Stimulated activated CD4-positive, alpha-beta T cell treated with anti-CD3 and anti-CD28 coated beads, Interleukin-1b, Interleukin-23, amount 100 ng/mL, for 48 hours (primary cell): ENCODE measurements around the gene TBXAS1.
A peak's percentile ranks its signal among the peaks of the same experiment; 100 is the strongest.

Source experiments
- DNase-seq: peaks from one replicate; pipeline ENCODE4 v3.0.0-alpha.2; 2020

Gene TBXAS1

DNA sequence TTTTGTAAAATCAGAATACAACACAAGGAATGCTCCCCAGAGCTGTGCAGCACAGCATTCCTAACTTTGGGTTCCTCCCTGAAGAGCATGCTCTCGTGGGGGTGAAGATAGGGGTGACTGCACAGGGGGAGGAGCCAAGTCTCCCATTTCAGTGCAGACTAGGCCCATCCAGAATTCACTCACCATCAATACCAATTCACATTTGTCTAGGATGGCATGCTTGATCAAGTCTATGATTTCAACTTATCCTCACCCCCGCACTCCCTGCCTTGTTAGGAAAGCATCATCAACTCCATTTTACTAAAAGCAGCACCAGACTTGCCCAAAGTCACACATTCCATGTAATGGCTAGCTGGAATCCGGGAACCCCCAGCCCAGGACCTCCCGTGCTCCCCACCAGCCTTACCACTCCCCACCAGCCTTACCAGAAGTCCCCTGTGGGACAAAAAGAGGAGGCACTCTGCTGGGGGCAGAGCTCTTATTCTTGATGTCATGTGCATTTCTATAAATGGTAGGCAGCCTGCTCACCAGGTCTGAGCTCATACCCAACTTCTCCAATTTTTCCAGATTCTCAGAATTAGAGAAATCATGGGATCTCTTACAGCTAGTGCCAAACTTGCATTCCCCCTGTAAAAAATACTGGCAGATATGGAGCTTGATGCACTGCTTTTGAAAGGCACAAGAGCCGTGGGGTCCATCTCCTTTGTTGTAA, 227.5 kb downstream of the TBXAS1 start:
- no peak for DNase-seq

DNA sequence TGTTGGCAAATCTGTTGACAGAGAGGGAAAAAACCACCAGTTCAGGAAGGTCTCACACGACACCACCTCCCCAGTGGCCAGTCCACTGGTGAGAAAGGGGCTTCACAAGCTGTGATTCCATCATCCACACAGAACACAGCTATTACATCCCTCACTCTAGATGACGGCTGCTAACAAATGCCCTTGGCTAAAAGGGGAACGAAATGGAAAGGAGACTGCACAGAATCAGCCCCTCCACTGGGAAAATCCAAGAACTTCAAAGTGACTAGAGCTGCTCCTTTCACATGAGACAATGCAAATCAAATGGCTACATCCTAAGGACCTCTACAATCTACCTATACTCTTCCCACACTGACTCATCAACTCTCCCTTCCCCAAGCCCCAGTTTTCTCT, 228.1 kb downstream of the TBXAS1 start:
- DNase-seq: no peak

DNA sequence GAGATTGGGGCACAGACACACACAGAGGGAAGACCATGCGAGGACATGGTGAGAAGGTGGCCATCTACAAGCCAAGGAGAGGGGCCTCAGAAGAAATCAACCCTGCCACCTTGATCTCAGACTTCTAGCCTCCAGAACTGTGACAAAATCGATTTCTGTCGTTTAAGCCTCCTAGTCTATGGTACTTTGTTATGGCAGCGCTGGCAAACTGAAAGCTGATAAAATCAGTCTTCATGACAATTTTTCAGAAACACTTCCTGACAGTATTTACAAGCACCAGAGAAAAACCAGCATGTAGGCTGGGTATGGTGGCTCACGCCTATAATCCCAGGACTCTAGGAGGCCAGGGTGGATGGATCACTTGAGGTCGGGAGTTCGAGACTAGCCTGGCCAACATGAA, 229.5 kb downstream of the TBXAS1 start:
- DNase-seq: no peak

DNA sequence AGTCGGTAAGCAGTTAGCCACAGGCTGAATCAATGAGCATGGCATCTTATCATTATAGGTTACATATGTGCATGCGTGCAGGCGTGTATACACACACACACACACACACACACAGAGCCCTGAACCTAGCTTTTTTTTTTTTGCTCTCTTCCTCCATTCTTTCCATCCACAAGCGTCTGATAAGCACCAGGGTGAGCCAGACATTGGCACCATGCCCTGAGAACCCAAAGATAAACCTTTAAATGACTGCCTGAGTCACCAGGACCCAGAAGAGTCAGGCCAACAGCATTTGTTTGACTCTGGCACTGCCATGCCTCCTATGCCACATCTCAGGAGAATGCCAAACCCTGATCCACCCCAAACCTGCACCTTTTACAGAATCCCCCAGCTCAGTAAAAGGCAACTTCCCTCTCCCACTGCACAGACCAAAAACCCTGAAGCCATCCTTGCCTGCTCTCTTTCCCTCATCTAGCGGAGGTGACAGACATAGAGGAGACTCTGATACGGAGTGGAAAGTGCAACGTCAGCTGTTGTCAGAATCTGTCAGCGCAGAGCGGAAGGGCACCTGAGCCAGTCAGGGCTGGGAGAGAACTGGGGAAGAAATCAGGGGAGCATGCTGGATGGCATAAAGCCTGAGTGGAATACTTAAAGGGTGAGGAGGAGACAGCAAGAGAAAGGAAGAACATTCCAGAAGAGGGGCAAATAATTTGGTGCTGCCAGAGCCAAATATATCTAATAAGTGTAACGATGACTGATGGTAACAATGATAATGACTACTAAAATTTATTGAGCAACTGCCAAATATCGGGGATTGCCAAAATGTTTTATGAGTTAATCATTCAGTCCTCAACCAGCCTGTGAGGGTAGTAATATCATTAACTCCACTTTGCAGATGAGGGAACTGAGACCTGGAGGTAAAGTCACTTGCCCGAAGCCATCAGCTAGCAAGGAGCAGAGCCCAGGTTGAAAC, 230.5 kb downstream of the TBXAS1 start:
- DNase-seq: peak; percentile 53

DNA sequence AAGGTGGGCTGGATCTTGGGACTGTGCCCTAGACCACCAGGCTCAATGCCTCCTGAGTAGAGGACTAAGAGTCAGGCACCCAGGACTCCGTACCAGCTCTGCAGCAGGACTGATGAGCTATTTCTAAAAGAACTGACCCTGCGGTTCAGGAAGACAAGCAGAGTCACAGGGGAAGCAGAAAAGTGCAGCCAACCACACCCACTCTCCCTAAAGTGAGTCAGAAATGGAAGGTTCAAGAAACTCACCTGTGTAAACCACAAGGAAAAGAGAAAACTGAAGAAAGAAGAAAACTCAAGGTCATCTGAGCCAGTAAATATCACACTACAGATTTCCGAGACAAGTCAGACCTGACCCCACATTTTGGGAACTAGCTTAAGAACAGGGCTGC, 231.2 kb downstream of the TBXAS1 start:
- DNase-seq: no peak

DNA sequence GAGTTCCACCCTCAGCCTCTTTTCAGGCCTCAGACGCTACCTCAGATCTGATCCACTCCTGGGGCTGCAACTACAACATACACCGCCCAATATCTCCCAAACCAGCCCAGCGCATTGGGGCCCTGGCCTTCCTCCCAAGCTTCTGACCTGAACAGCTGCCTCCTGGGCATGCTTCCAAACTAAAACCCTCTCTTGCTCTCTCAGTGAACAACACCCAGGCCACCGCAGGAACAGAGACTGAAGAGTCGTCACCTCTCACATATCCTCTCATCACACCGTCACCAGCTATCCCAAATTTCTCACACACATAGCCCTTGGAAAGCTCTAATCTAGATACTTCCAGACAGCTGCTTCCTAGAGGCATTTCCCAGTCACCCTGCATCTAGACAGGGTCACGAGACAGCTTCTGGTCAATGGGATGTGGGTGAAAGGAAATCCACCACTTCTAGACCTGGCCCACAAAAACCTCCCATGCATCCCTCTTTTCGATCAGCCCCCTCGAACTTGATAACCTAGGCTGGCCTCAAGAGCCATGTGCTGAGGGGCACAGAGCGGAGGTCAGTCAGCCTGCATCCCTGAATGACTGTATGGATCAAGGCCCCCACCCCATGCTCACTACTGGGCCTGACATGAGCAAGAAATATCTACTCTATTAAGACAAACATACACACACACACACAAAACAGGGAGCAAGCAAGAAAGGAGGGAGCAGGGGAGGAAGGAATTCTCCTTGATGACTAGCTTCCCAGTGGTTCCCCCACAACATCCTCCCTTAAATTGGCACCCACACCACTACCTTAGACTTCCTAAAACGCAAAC, 231.9 kb downstream of the TBXAS1 start:
- DNase-seq: no peak

DNA sequence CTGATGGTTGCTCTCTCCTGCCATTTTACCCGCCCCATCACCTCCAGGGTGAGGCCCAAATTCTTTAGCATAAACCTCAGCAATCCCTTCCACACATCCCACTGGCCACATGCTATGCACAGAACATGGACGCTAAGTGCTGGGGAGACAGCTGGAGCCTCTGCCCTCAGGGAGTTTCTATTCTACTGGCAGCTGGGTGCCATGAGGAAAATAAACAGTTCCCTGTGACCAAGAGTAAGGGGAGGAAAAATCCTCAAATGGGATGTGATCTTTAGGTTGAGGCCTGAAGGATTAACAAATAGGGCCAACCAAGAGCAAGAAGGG, 232.5 kb downstream of the TBXAS1 start:
- DNase-seq: no peak

DNA sequence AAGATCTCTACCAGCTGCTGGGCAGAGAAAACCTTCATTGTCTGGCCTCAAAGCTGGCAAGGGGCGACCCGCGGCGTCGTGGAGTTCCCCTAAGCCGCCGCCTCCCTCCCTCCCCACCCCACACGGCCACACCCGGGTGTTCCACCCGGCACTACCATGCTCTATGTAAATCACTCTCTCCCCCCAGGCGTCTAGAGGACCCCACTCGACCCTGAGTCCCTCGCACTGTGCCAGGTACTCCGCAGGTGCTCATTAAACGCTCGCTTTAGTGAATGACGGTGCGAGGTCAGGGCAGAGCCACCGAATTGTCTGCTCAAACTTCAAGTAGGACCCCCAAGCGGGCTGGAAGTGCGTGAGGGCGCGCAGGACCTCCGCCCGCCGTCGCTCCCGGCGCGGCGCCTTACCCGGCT, 233.1 kb downstream of the TBXAS1 start:
- DNase-seq: peak; percentile 32

DNA sequence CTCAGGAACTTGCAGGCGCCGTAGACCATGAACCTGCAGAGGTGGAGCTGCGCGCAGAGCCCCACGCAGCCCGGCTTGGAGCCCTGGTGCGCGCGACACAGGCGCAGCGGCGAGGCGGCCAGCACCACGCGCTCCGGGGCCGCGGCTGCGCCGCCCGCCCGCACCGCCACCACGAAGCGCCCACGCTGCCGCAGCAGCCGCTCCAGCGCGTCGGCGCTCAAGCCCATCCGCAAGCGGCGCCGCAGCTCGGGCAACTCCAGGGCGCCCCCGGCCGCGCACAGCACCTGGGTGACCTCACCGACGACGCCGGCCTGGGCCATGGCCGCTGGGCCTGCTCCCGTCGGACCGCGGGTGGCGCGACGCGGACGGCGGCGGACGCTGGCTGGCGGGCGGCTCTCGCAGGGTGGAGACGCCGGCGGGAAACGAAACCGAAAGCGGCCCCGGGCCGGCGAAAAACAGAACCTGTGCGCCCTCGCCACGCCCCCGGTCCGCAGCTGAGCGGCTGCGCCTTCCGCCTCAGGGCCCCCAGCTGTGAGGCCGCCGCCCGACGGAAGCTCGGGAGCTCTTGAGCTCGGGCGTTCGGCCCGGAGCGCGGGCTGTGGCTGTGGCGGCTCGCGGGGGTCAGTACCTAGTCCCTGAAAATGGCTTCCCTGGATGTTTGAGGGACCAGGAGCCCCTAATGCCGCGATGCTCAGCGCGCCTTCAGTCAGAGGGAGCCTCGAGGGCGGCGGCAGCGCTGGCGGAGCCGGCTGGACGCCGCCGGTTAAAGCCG, 233.7 kb downstream of the TBXAS1 start, which contains the start of gene PARP12:
PARP12 (minus strand) TSS at position 424 of the 772 bp plus-strand sequence; CDS start at position 320, 104 bp downstream.
- peak; percentile 80 for DNase-seq

DNA sequence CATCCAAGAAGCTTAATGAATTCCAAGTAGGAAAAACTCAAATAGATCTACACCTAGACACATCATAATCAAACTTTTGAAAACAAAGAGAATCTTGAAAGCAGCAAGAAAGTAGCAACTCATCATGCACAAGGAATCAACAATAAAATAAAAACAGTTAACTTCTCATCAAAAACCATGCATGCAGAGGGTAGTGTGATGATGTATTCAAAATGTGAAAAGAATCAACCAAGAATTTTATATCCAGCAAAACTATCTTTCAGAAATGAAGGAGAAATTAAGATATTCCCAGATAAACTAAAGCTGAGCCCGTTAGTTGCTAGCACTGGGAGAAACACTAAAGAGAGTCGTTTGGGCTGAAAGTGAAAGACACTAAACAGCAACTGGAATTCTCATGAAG, 238.0 kb downstream of the TBXAS1 start:
- no peak for DNase-seq

DNA sequence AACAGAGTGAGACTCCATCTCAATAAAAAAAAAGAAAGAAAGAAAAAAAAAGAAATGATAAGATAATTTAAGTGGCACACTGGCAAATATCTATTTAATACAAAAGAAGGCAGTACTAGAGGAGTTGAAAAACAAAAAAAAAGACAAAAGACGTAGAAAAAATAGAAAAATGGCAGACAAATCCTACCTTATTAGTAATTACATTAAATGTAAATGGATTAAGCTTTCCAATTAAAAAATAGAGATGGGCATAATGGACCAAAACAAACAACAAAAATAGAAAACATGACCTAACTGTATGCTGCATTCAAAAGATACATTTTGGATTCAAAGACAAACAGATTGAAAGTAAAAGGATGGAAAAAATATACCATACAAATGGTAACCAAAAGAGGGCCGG, 239.0 kb downstream of the TBXAS1 start:
- no peak for DNase-seq

DNA sequence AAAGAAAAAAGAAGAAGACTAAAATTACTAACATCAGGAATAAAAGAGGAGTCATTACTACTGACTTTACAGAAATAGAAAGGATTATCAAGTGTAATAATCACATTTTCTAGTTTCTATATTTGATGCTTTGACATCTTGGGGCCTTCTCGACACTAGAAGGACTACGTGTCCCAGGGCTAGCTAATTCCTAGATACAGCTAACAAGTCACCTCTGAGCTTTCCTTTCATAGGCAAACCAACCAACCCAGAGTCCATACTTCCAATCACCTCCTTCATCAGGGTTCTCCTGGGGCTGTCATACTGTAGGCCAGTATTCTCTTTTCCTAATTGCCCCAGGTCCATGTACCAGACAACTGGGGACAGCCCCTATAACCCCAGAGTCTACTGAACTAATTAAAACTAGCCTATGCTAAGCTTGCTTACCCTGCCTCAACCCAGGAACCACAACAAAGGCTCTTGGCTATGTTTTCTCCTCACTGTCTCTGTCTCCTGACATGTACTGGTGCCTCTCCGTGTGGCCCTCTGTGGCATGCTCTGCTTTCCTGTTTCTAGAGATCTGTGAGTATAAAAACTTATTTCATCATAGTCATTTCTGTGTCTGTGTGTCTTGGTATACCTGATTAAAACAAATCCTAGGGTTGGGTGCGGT, 240.4 kb downstream of the TBXAS1 start:
- DNase-seq: no peak
